GM19023 (cell line): Measurements from ENCODE around the gene ASB3.
A peak's percentile ranks its signal among the peaks of the same experiment; 100 is the strongest.
"Not testable (repeated sequence)": the region's sequence is repeated elsewhere in the genome, so short reads cannot be mapped to it uniquely, and the experiment has no call there.

Source experiments
- ATAC-seq: cut with Tn5 transposase; IDR thresholded peaks from one replicate; pipeline ENCODE4 v1.9.1; 2021; ENCODE audit warnings: mild to moderate bottlenecking, moderate library complexity; ENCODE audit not compliant: unreplicated experiment

ASB3 gene

GRCh38 chr2:53786705-53787613 lies at the start of gene ASB3, which contains the start of gene ERLEC1:
ASB3 (minus strand) TSS chr2:53786953; CDS start chr2:53765572, 21,381 bp downstream.
ERLEC1 (plus strand) TSS chr2:53787044; CDS start chr2:53787211, 167 bp downstream.
- ATAC-seq, result peak; percentile 95

GRCh38 chr2:53829980-53830290 lies 43.2 kb upstream of the ASB3 start:
- ATAC-seq, result not testable (repeated sequence)

- no peak for ATAC-seq
Observed at GRCh38 chr2:53829273-53829979, 42.7 kb upstream of the ASB3 start.

- ATAC-seq, result no peak
Observed at GRCh38 chr2:53828331-53828730, 41.6 kb upstream of the ASB3 start.

- ATAC-seq, result no peak
Observed at GRCh38 chr2:53827398-53828175, 40.8 kb upstream of the ASB3 start.

GRCh38 chr2:53826587-53827397 lies 40.0 kb upstream of the ASB3 start:
- no peak for ATAC-seq

- ATAC-seq, result no peak
Observed at GRCh38 chr2:53826030-53826410, 39.3 kb upstream of the ASB3 start.

- not testable (repeated sequence) for ATAC-seq
Observed at GRCh38 chr2:53823639-53824038, 36.9 kb upstream of the ASB3 start.

- ATAC-seq, result no peak
Observed at GRCh38 chr2:53821810-53822209, 35.1 kb upstream of the ASB3 start.

GRCh38 chr2:53820711-53821110 lies 34.0 kb upstream of the ASB3 start:
- no peak for ATAC-seq

- ATAC-seq, result no peak
Observed at GRCh38 chr2:53820048-53820447, 33.3 kb upstream of the ASB3 start.

- no peak for ATAC-seq
Observed at GRCh38 chr2:53819634-53820033, 32.9 kb upstream of the ASB3 start.

GRCh38 chr2:53818854-53819435 lies 32.2 kb upstream of the ASB3 start:
- ATAC-seq, result no peak

- no peak for ATAC-seq
Observed at GRCh38 chr2:53813151-53813550, 26.4 kb upstream of the ASB3 start.

GRCh38 chr2:53811601-53812000 lies 24.8 kb upstream of the ASB3 start:
- no peak for ATAC-seq

GRCh38 chr2:53802617-53803151 lies 15.9 kb upstream of the ASB3 start:
- ATAC-seq, result no peak

- ATAC-seq, result no peak
Observed at GRCh38 chr2:53801547-53801946, 14.8 kb upstream of the ASB3 start.

- no peak for ATAC-seq
Observed at GRCh38 chr2:53793821-53794220, 7.1 kb upstream of the ASB3 start.

GRCh38 chr2:53793261-53793660 lies 6.5 kb upstream of the ASB3 start:
- no peak for ATAC-seq
